Activated CD4-positive, alpha-beta T cell treated with anti-CD3 and anti-CD28 coated beads, Interleukin-2, amount 50 U/mL, for 24 hours (primary cell): ENCODE data around the gene NTRK3.

Experiments used
- DNase-seq, 2 donors: peaks; one replicate each; pipeline ENCODE4 v3.0.0-alpha.2; 2020; ENCODE audit warnings: low read depth in 1 of 2, low spot score in 1 of 2

Gene NTRK3

GRCh38 chr15:88188300-88188699, 68.2 kb downstream of the NTRK3 start:
- no peak for DNase-seq

GRCh38 chr15:88187195-88187594, 69.3 kb downstream of the NTRK3 start:
- no peak for DNase-seq

- no peak for DNase-seq
Observed at GRCh38 chr15:88185584-88185983, 71.0 kb downstream of the NTRK3 start.

- no peak for DNase-seq
Observed at GRCh38 chr15:88181613-88182012, 74.9 kb downstream of the NTRK3 start.

- DNase-seq: no peak
Observed at GRCh38 chr15:88179562-88179961, 77.0 kb downstream of the NTRK3 start.

GRCh38 chr15:88178631-88179030, 77.9 kb downstream of the NTRK3 start:
- no peak for DNase-seq

- no peak for DNase-seq
Observed at GRCh38 chr15:88177451-88177850, 79.1 kb downstream of the NTRK3 start.

- no peak for DNase-seq
Observed at GRCh38 chr15:88174571-88174970, 82.0 kb downstream of the NTRK3 start.

- DNase-seq: no peak
Observed at GRCh38 chr15:88166082-88166993, 90.2 kb downstream of the NTRK3 start.

GRCh38 chr15:88161636-88162035, 94.9 kb downstream of the NTRK3 start:
- DNase-seq: no peak

- DNase-seq: no peak
Observed at GRCh38 chr15:88155310-88155709, 101.2 kb downstream of the NTRK3 start.

- DNase-seq: no peak
Observed at GRCh38 chr15:88152672-88153071, 103.9 kb downstream of the NTRK3 start.

GRCh38 chr15:88147760-88148159, 108.8 kb downstream of the NTRK3 start:
- no peak for DNase-seq

- DNase-seq: no peak
Observed at GRCh38 chr15:88144921-88145653, 111.5 kb downstream of the NTRK3 start.

GRCh38 chr15:88142121-88142520, 114.4 kb downstream of the NTRK3 start:
- DNase-seq: no peak

- no peak for DNase-seq
Observed at GRCh38 chr15:88141269-88141889, 115.2 kb downstream of the NTRK3 start.

- no peak for DNase-seq
Observed at GRCh38 chr15:88140398-88140797, 116.1 kb downstream of the NTRK3 start.

GRCh38 chr15:88139936-88140335, 116.6 kb downstream of the NTRK3 start:
- DNase-seq: no peak

- DNase-seq: no peak
Observed at GRCh38 chr15:88133795-88134194, 122.7 kb downstream of the NTRK3 start.

GRCh38 chr15:88132499-88132898, 124.0 kb downstream of the NTRK3 start:
- DNase-seq: no peak

- no peak for DNase-seq
Observed at GRCh38 chr15:88131937-88132336, 124.6 kb downstream of the NTRK3 start.

GRCh38 chr15:88127432-88127790, 129.1 kb downstream of the NTRK3 start:
- DNase-seq: no peak
